Duodenal mucosa (tissue), 2 donors: Measurements from ENCODE around the gene PARP6.
"Not testable (repeated sequence)": the region's sequence is repeated elsewhere in the genome, so short reads cannot be mapped to it uniquely, and the experiment has no call there.

Experiments used
- H3K27ac ChIP-seq: one replicate; pipeline ENCODE4 v1.7.0; 2013; ENCODE audit warnings: low read depth, low read length
- H3K27me3 ChIP-seq, 2 donors: one replicate each; pipeline ENCODE4 v1.7.0; 2013; ENCODE audit warnings: low read length in 2 of 2, control low read depth in 1 of 2; ENCODE audit not compliant: insufficient read depth in 2 of 2, control insufficient read depth in 1 of 2
- H3K36me3 ChIP-seq, 2 donors: one replicate each; pipeline ENCODE4 v1.7.0; 2013; ENCODE audit warnings: low read length in 2 of 2, control low read depth in 1 of 2; ENCODE audit not compliant: insufficient read depth in 2 of 2, control insufficient read depth in 1 of 2
- H3K4me1 ChIP-seq, 2 donors: one replicate each; pipeline ENCODE4 v1.7.0; 2013; ENCODE audit warnings: low read length in 2 of 2, control low read depth in 1 of 2; ENCODE audit not compliant: insufficient read depth in 2 of 2, control insufficient read depth in 1 of 2
- H3K4me3 ChIP-seq, 2 donors: one replicate each; pipeline ENCODE4 v1.7.0; 2013; ENCODE audit warnings: low read length in 2 of 2, low read depth in 1 of 2
- H3K9ac ChIP-seq, 2 donors: one replicate each; pipeline ENCODE4 v1.7.0; 2013; ENCODE audit warnings: low read length in 2 of 2, low read depth in 1 of 2
- H3K9me3 ChIP-seq, 2 donors: one replicate each; pipeline ENCODE4 v1.7.0; 2013; ENCODE audit warnings: low read length in 2 of 2, control low read depth in 1 of 2; ENCODE audit not compliant: control insufficient read depth in 1 of 2

PARP6 gene

DNA sequence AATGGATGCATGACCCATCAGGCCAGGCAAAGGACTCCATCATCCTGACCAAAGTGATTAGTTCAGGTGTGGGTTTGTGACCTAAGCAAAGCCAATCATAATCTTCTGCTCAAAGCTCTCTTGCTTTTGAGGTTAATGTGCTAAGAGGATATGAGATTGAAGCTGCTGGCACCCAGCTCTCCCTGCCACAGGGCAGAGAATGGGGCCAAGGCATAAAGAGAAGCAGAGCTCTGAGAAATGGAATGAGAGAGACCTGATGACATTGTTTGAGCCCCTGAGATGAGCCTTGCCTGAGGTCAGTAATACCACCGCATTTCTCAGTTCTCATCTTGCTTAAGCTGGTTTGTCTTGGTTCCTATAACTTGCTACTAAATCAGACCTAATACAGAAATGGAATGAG is 6.4 kb upstream of the PARP6 start:
- Histone ChIP-seq H3K36me3 (no peaks in the 10 kb centered on the region), H3K27me3 (no peaks in the 10 kb centered on the region), H3K9me3 (no peaks in the 10 kb centered on the region), H3K27ac (no peak overlapping the region), H3K4me1 (no peaks in the 10 kb centered on the region), H3K9ac (no peak overlapping the region), H3K4me3 (no peak overlapping the region)

DNA sequence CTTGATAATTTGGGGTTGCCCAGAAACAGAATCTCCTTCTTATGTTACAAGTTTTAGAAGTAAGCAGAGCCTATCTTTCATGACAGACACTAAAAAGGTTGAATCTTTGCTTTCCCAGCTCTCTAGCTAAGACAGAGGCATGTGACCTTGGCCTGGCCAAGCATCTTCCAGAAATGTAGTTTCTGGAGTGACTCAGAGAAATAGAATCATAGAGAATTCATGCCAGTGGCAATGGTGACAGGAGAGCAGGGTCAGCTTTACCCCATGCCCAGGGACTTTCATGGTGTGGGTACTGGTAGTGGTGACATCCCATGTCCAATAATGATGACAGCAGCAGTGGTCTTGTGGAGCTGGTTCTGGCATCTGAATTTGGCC is 4.0 kb upstream of the PARP6 start:
- H3K27me3 ChIP-seq, result no peaks in the 10 kb centered on the region
- H3K9ac ChIP-seq, result no peak overlapping the region
- no peak overlapping the region for H3K27ac ChIP-seq
- no peaks in the 10 kb centered on the region for H3K9me3 ChIP-seq
- H3K4me3 ChIP-seq, result no peak overlapping the region
- peaks cover 5 to 12% of the 10 kb centered on the region in 2 donors for H3K4me1 ChIP-seq
- H3K36me3 ChIP-seq, result no peaks in the 10 kb centered on the region

DNA sequence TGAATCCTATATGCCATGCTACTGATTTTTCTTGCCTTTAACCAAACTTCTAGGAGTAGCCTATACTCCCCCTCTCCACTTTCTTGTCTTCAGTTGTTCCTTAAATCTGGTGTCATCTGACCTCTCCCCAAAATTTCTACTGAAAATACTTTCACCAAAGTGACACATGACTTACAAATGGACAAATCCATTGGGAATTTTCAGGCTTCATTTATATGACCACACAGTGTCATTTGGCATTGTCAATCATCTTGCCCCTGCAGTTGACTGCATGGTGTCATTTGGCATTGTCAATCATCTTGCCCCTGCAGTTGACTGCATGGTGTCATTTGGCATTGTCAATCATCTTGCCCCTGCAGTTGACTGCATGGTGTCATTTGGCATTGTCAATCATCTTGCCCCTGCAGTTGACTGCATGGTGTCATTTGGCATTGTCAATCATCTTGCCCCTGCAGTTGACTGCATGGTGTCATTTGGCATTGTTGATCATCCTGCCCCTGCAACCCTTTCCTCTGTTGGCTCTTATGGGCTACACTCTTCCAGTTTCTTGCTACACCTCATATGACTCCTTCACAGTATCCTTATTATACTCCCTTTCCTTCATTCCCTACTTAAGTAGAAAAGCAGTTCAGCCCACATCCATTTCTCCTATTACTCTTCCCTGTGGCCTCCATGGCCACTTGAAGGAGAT is 3.4 kb upstream of the PARP6 start:
- H3K9ac ChIP-seq, result not testable (repeated sequence)

DNA sequence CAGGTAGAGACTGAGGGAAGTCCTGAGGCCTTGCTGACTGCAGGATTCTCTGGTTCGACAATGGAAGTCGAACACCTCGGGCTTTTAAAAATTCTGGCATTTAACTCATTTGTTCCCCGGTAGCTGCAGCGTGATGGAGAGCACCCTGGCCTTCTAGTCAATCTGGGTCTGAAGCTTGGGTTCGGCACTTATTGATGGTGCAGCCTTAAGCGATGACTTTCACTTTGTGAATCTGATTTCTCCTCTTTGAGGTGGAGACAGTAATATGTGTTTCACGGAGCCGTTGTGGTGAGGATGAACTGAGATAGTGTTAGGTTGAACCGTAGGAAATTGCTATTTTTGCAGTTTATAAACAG is 621 bp upstream of the PARP6 start:
- Histone ChIP-seq H3K9me3 (no peaks in the 10 kb centered on the region), H3K4me3 (peak overlapping the region; percentile 57 to 72), H3K27ac (no peak overlapping the region), H3K27me3 (no peaks in the 10 kb centered on the region), H3K9ac (peak overlapping the region; percentile 6 to 45), H3K36me3 (no peaks in the 10 kb centered on the region), H3K4me1 (peaks cover 5 to 21% of the 10 kb centered on the region in 2 donors)

More for the DNA sequence above, 3.4 kb upstream of the PARP6 start:
- H3K27me3 ChIP-seq, H3K27ac ChIP-seq, H3K9me3 ChIP-seq, H3K36me3 ChIP-seq, H3K4me3 ChIP-seq: not testable (repeated sequence)
- peaks cover 5 to 17% of the 10 kb centered on the region in 2 donors for H3K4me1 ChIP-seq

DNA sequence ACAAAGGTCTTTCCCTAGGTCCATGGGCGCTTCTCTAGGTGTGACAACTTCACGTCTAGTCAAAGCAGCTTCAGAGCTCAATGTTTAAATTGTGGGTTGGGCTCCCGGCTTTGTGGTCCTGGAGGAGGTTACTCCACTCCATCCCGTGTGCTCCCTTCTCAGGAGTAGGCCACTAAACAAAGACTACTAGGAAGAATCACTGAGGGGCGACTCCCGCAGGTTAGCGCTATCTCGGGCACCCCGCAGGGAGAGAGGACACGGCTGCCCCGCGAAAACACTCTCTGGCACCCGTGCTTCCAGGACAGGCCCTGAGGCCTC is 500 bp downstream of the PARP6 start:
- no peaks in the 10 kb centered on the region for H3K9me3 ChIP-seq
- peak overlapping the region; percentile 56 to 96 for H3K9ac ChIP-seq
- peak overlapping the region; percentile 51 for H3K27ac ChIP-seq
- peak overlapping the region; percentile 83 to 84 for H3K4me3 ChIP-seq
- no peaks in the 10 kb centered on the region for H3K27me3 ChIP-seq
- H3K4me1 ChIP-seq, result peaks cover 5 to 21% of the 10 kb centered on the region in 2 donors
- peaks cover 4 to 7% of the 10 kb centered on the region in 2 donors for H3K36me3 ChIP-seq

DNA sequence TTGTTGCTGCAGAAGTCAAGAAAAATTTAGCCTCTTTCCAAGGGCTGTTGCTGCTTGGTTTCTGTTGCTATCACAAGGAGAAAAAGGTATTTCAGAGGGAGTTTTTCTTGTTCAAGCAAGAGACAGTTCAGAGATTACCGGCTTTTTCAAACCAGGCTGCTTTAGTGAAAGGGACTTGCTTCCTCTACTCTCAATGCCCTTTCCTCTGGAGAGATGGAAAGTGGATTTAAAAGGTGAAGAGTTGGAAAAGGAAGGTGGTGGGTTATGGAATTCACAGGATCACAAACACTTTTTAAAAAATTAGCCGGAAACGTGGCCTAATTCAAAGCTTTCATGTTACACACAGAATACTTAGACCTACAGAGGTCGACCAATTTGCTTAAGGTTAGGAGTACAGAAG is 1.1 kb downstream of the PARP6 start:
- no peak overlapping the region for H3K27ac ChIP-seq
- no peaks in the 10 kb centered on the region for H3K27me3 ChIP-seq
- peaks cover 5 to 21% of the 10 kb centered on the region in 2 donors for H3K4me1 ChIP-seq
- peak overlapping the region in 1 of 2 donors; percentile 96 for H3K9ac ChIP-seq
- no peaks in the 10 kb centered on the region for H3K9me3 ChIP-seq
- peak overlapping the region in 1 of 2 donors; percentile 84 for H3K4me3 ChIP-seq
- peaks cover 11 to 14% of the 10 kb centered on the region in 2 donors for H3K36me3 ChIP-seq

DNA sequence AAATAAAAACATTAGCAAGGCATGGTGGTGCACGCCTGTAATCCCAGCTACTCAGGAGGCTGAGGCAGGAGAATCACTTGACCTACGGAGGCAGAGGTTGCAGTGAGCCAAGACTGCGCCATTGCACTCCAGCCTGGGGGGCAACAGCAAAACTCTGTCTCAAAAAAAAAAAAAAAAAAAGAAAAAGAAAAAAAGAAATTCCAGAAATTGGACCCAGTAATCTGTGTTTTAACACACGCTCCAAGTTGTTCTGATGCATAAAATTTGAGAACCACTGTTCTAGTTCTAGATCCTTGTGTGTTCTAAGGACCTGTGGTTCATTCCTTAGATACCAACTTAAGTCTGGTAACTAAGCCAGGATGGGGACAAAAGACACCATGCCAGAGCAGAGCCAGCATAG is 2.6 kb downstream of the PARP6 start:
- Histone ChIP-seq H3K9ac (no peak overlapping the region), H3K27ac (no peak overlapping the region), H3K27me3 (no peaks in the 10 kb centered on the region), H3K4me3 (no peak overlapping the region), H3K9me3 (no peaks in the 10 kb centered on the region), H3K36me3 (peaks cover 24 to 29% of the 10 kb centered on the region in 2 donors), H3K4me1 (peaks cover 5 to 21% of the 10 kb centered on the region in 2 donors)

DNA sequence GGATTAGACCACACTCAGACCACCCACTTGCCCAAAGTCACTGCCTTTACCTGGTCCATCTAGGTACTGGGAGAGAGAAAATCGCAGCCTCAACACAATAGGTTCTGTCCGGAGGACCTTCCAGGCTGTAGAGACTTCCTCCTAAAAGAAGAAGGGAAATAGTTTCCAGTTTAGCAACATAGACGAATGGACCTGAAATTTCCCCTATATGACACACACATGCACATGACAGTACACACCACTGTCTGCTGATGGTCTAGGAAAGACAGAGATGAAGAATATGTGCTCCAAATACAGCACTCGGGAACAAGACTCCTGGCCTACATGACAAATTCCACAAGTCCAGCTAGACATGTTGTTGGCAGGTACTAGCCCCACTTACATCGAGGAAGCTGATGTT is 7.3 kb downstream of the PARP6 start:
- Histone ChIP-seq H3K4me1 (no peaks in the 10 kb centered on the region), H3K9ac (no peak overlapping the region), H3K36me3 (peaks cover 67 to 74% of the 10 kb centered on the region in 2 donors), H3K27me3 (no peaks in the 10 kb centered on the region), H3K4me3 (no peak overlapping the region), H3K9me3 (no peaks in the 10 kb centered on the region), H3K27ac (no peak overlapping the region)

DNA sequence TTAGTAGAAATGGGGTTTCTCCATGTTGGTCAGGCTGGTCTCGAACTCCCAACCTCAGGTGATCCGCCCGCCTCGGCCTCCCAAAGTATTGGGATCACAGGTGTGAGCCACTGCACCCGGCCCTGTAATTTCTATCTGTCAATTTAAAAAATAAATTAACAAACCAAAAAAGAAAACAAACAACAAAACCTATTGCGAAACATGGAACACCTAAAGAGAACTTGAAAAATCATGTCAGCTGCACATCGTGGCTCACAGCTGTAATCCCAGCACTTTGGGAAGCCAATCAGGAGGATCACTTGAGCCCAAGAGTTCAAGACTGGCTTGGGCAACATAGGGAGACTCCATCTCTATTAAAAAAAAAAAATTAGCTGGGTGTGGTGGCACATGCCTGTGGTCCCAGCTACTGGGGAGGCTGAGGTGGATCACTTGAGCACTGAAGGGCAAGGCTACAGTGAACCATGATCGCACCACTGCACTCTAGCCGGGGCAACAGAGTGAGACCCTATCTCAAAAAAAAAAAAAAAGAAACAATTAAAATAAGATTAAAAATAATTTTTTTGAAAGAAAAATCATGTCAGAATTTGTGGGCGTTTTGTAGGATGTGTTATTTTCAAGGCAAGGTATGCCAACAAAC is 19.6 kb downstream of the PARP6 start:
- H3K36me3 ChIP-seq, result peaks cover 33 to 80% of the 10 kb centered on the region in 2 donors
- no peaks in the 10 kb centered on the region for H3K4me1 ChIP-seq
- no peak overlapping the region for H3K4me3 ChIP-seq
- no peaks in the 10 kb centered on the region for H3K27me3 ChIP-seq
- H3K9me3 ChIP-seq, result no peaks in the 10 kb centered on the region
- H3K9ac ChIP-seq, result no peak overlapping the region
- H3K27ac ChIP-seq, result no peak overlapping the region

DNA sequence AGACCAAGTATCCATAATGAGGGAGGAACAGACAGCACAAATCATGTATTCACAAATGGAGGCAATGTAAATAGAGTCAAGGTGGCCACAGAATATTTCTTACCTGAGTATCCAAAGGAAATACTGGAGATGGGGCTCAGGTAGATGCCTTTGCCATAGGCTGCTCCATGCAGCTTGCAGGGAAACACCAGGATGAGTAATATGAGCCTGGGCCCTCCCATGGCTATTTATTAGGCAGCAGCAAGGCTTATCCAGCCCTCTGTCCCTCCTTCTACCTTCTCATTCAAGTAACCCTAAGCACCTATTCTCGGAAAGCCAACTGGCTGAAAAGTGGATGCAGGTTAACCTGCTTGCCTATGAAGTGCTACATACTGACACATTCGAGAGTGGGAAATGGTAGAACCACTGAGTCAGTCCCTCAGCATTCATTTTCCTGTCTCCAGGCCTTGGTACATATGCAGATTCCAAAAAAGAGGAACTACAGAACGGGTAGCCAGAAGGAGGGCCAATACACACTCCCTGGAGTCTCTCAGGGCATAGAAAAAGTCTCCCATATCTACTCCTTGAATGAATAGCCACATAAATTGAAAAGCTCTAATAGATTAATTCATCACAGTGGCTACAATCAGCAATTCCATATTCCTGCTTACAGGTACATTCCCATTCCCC is 23.1 kb downstream of the PARP6 start:
- H3K27me3 ChIP-seq, result no peaks in the 10 kb centered on the region
- no peak overlapping the region for H3K27ac ChIP-seq
- H3K36me3 ChIP-seq, result peaks cover 16 to 56% of the 10 kb centered on the region in 2 donors
- H3K4me1 ChIP-seq, result no peaks in the 10 kb centered on the region
- no peak overlapping the region for H3K9ac ChIP-seq
- no peaks in the 10 kb centered on the region for H3K9me3 ChIP-seq
- H3K4me3 ChIP-seq, result no peak overlapping the region
